K562 (cell line): ENCODE data around the gene GIMAP8. TPM values are rescaled to one million over a fixed set of nuclear protein-coding genes. Genes with fewer than 3 reads are reported as not detected.
A peak's percentile ranks its signal among the peaks of the same experiment; 100 is the strongest.

ENCODE experiments used
- ATAC-seq: fragments of 200-7000 bp; cut with Tn5 transposase; 3 replicates; pipeline ENCODE4 v1.9.1; 2020; ENCODE audit warnings: moderate library complexity
- BruUV-seq: library from RNA; stranded (reverse); fragments of 400-500 nt; replicated peaks from 2 replicates; lab custom pipeline; 2021; lab: Mats Ljungman, UMichigan
- CTCF ChIA-PET: fragments of 300-600 bp; formaldehyde crosslinking; extraction: SDS; loops from one replicate; lab custom pipeline; 2021; ENCODE audit warnings: low intra/inter-chr PET ratio; lab: Yijun Ruan, JAX
- POLR2A ChIA-PET: fragments of 300-600, 350-650 bp; sonication (Branson Sonifier 250); formaldehyde crosslinking; extraction: SDS; loops from one replicate; lab custom pipeline; 2021; ENCODE audit warnings: antibody characterized with exemption, inconsistent platforms; lab: Yijun Ruan, JAX
- DNase-seq, 4 experiments: peaks; one replicate each; pipeline versions ENCODE4 v3.0.0 to v3.0.0-alpha.2; 2011 to 2018; ENCODE audit warnings: low spot score in 3 of 4, mixed read lengths in 3 of 4; ENCODE audit errors: extremely low read depth in 1 of 4
- FAIRE-seq: peaks from 2 replicates; lab custom pipeline; 2011; peaks lifted over from hg19 to GRCh38; lab: Jason Lieb, UNC
- H2AFZ ChIP-seq: 2 replicates; pipeline ENCODE4 v1.6.0; 2011; ENCODE audit warnings: low read depth, low read length, control low read depth, inconsistent platforms
- H3K27ac ChIP-seq: fragments of 200-600 bp; 3 replicates; pipeline ENCODE4 v1.8.0; 2011; ENCODE audit warnings: low read depth, mild to moderate bottlenecking, control low read depth, inconsistent platforms, low read length, moderate library complexity, mixed read lengths; ENCODE audit errors: extremely low read depth
- H3K27me3 ChIP-seq, 2 experiments: fragments of 300-600 bp in 1 of 2; 2 replicates in 1 of 2; 3 replicates in 1 of 2; pipeline versions ENCODE4 v1.6.0 to v1.8.0; 2011; ENCODE audit warnings: inconsistent platforms in 2 of 2, low read length in 2 of 2, mild to moderate bottlenecking in 1 of 2, mixed read lengths in 1 of 2, moderate library complexity in 1 of 2; ENCODE audit not compliant: control insufficient read depth in 2 of 2, insufficient read depth in 2 of 2
- H3K36me3 ChIP-seq: fragments of 300-600 bp; 3 replicates; pipeline ENCODE4 v1.8.0; 2011; ENCODE audit warnings: mild to moderate bottlenecking, low read length, inconsistent platforms; ENCODE audit not compliant: control insufficient read depth, insufficient read depth
- H3K4me1 ChIP-seq, 2 experiments: fragments of 200-600 bp in 1 of 2; replicated peaks in 1 of 2; 2 replicates in 1 of 2; 3 replicates in 1 of 2; pipeline versions ENCODE4 v1.5.1 to v1.8.0; 2011; ENCODE audit warnings: inconsistent platforms in 2 of 2, low read length in 2 of 2, mild to moderate bottlenecking in 1 of 2, mixed read lengths in 1 of 2, moderate library complexity in 1 of 2; ENCODE audit not compliant: control insufficient read depth in 2 of 2, insufficient read depth in 2 of 2
- H3K4me2 ChIP-seq: 2 replicates; pipeline ENCODE4 v1.6.1; 2011; ENCODE audit warnings: low read length, control low read depth, inconsistent platforms, mixed read lengths; ENCODE audit not compliant: insufficient read depth
- H3K4me3 ChIP-seq: fragments of 200-600 bp; sonication (generic), shearing (Covaris generic); 2 replicates; pipeline ENCODE4 v1.5.1; 2016; ENCODE audit warnings: control low read depth, inconsistent platforms
- H3K79me2 ChIP-seq: fragments of 200-600 bp; 3 replicates; pipeline ENCODE4 v1.8.0; 2011; ENCODE audit warnings: low read length, inconsistent platforms; ENCODE audit not compliant: control insufficient read depth, insufficient read depth
- H3K9ac ChIP-seq, 2 experiments: 2 replicates each; pipeline versions ENCODE4 v1.6.0 to v1.6.1; 2011; ENCODE audit warnings: low read depth in 2 of 2, low read length in 2 of 2, control low read depth in 1 of 2, inconsistent platforms in 1 of 2, mild to moderate bottlenecking in 1 of 2, mixed read lengths in 1 of 2; ENCODE audit not compliant: insufficient read depth in 1 of 2
- H3K9me1 ChIP-seq: one replicate; pipeline ENCODE4 v1.6.0; 2011; ENCODE audit warnings: inconsistent platforms, mild to moderate bottlenecking, low read length, moderate library complexity; ENCODE audit not compliant: control insufficient read depth, insufficient read depth
- H3K9me3 ChIP-seq: replicated peaks from 2 replicates; pipeline ENCODE4 v1.5.1; 2011; ENCODE audit warnings: low read depth, low read length, inconsistent platforms; ENCODE audit not compliant: control insufficient read depth, insufficient read depth
- H4K20me1 ChIP-seq: replicated peaks from 2 replicates; pipeline ENCODE4 v1.6.1; 2011; ENCODE audit warnings: low read length, inconsistent platforms, mixed read lengths; ENCODE audit not compliant: control insufficient read depth, insufficient read depth
- CTCFL ChIP-seq: IDR thresholded peaks from 2 replicates; pipeline ENCODE4 v1.6.1; 2011; ENCODE audit warnings: borderline replicate concordance, low read depth, mild to moderate bottlenecking, moderate library complexity, low read length; ENCODE audit not compliant: insufficient read depth, poor library complexity, severe bottlenecking
- NCOA2 ChIP-seq, 2 experiments: fragments of 450-650 bp; IDR thresholded peaks; 2 replicates each; pipeline ENCODE4 v1.6.1; 2018; ENCODE audit warnings: mild to moderate bottlenecking in 2 of 2, moderate library complexity in 1 of 2; ENCODE audit not compliant: partially characterized antibody in 2 of 2
- WGBS: fragments of 100-300 bp; shearing (Covaris generic); methylation state at CpG from one replicate; pipeline ENCODE4 v1.1.6; 2016; ENCODE audit warnings: low coverage, mixed read lengths; ENCODE audit not compliant: insufficient coverage; ENCODE audit errors: missing lambda C conversion rate; 5-methylcytosine and 5-hydroxymethylcytosine counted together
- in situ Hi-C: fragments of 300-500 bp; cut with MboI; formaldehyde crosslinking; loops from 4 replicates; pipeline ENCODE4 v1.15.0; 2018; ENCODE audit warnings: inconsistent platforms, mixed read lengths
- intact Hi-C: fragments of 100-400 bp; cut with micrococcal nuclease; formaldehyde crosslinking; loops from 2 replicates; pipeline ENCODE4 v1.14.2; 2022
- polyA plus RNA-seq, 8 experiments: library from polyadenylated mRNA; depleted of rRNA in 4 of 8; stranded (reverse) in 5 of 8; unstranded in 3 of 8; fragments of >200 nt; fragmentation: Nextera tagmentation in 2 of 8; fragmentation: Illumina TruSeq in 1 of 8; extraction: Ambion mirVana in 2 of 8; extraction: Trizol in 1 of 8; gene quantifications; 2 replicates each; pipeline versions ENCODE4 v1.2.1 to v1.2.3, GENCODE V29; 2011 to 2014; ENCODE audit warnings: inconsistent platforms in 1 of 8, missing spikeins in 1 of 8
- total RNA-seq, 7 experiments: library from RNA; depleted of rRNA in 6 of 7; stranded (reverse); fragments of >200 nt in 6 of 7; fragmentation: Illumina TruSeq in 2 of 7; extraction: Trizol in 2 of 7; gene quantifications; 2 replicates each; pipeline versions ENCODE4 v1.2.1 to v1.2.3, GENCODE V29; 2011 to 2021; ENCODE audit warnings: low replicate concordance in 1 of 7
- TF ChIP-seq, protein P1 (sequence below), 3 experiments: IDR thresholded peaks in 2 of 3; conservative IDR thresholded peaks in 1 of 3; 2 replicates each; pipeline ENCODE4 v1.5.1; 2011 to 2012; ENCODE audit warnings: low read length in 3 of 3, mild to moderate bottlenecking in 3 of 3, control low read depth in 2 of 3, improper control_type of control experiment in 1 of 3, inconsistent platforms in 1 of 3, low read depth in 1 of 3, mixed read lengths in 1 of 3, moderate library complexity in 1 of 3; ENCODE audit not compliant: insufficient read depth in 2 of 3

Gene GIMAP8
- total and polyA plus RNA-seq, 9 of the 15 experiments (the other 6 are each of a cell fraction or from before 2014, with no cell fraction given): not detected

GRCh38 chr7:150473902-150474301 lies 23.5 kb downstream of the GIMAP8 start:
- H4K20me1 ChIP-seq: no peaks in the 10 kb centered on the region
- FAIRE-seq (no peak), ATAC-seq (no peak), DNase-seq (no peak)
- CTCF ChIA-PET: no interaction called here
- H2AFZ ChIP-seq: no peak overlapping the region
- no peaks in the 10 kb centered on the region for H3K9me3 ChIP-seq
- in situ Hi-C loops (no loop called here), intact Hi-C loops (no loop called here)
- peaks cover 31 to 48% of the 10 kb centered on the region in 2 experiments for H3K27me3 ChIP-seq
- H3K4me1 ChIP-seq: no peaks in the 10 kb centered on the region; a peak in 1 of 5 replicates
- H3K36me3 ChIP-seq: no peaks in the 10 kb centered on the region
- WGBS: 2% methylated on average over 7 of the region's 7 CpGs
- H3K9ac ChIP-seq: no peak overlapping the region
- H3K27ac ChIP-seq: no peak overlapping the region
- TF ChIP-seq CTCFL (peak; percentile 59), NCOA2 (IDR thresholded peaks at IDR 0.05; ENCODE audit: partially characterized antibody in 2 of 2) (no peak)
- TF ChIP-seq, protein P1, sequence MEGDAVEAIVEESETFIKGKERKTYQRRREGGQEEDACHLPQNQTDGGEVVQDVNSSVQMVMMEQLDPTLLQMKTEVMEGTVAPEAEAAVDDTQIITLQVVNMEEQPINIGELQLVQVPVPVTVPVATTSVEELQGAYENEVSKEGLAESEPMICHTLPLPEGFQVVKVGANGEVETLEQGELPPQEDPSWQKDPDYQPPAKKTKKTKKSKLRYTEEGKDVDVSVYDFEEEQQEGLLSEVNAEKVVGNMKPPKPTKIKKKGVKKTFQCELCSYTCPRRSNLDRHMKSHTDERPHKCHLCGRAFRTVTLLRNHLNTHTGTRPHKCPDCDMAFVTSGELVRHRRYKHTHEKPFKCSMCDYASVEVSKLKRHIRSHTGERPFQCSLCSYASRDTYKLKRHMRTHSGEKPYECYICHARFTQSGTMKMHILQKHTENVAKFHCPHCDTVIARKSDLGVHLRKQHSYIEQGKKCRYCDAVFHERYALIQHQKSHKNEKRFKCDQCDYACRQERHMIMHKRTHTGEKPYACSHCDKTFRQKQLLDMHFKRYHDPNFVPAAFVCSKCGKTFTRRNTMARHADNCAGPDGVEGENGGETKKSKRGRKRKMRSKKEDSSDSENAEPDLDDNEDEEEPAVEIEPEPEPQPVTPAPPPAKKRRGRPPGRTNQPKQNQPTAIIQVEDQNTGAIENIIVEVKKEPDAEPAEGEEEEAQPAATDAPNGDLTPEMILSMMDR (IDR thresholded peaks at IDR 0.05 in 2 of 3, conservative IDR thresholded peaks at IDR 0.05 in 1 of 3; ENCODE audit: insufficient read depth in 2 of 3, low read depth in 1 of 3, low read length in 3 of 3): 0 out of 6 replicates have a peak, but pooled peaks of 1 of the 3 experiments have one; percentile 2
- H3K4me3 ChIP-seq: no peak overlapping the region
- no peak overlapping the region for H3K4me2 ChIP-seq
- no TSS peak for BruUV-seq
- H3K9me1 ChIP-seq: no peaks in the 10 kb centered on the region
- POLR2A ChIA-PET: interaction anchor here (0.6 kb wide), 1 partner anchor 10 kb away, joined by 3 read pairs; no protein-coding TSS in a partner anchor
- no peaks in the 10 kb centered on the region for H3K79me2 ChIP-seq
